Cardiac fibroblast (primary cell): Measurements from ENCODE around the gene ZFR2.
A peak's percentile ranks its signal among the peaks of the same experiment; 100 is the strongest.
"Not testable (repeated sequence)": the region's sequence is repeated elsewhere in the genome, so short reads cannot be mapped to it uniquely, and the experiment has no call there.

Source experiments
- DNase-seq, 2 donors: peaks; one replicate each; pipeline versions ENCODE4 v3.0.0 to v3.0.0-alpha.2; 2010; ENCODE audit warnings: low read depth in 2 of 2
- H3K4me3 ChIP-seq, 2 donors: replicated peaks in 1 of 2; 1 replicate in 1 of 2; 2 replicates in 1 of 2; pipeline ENCODE4 v1.5.1; 2011; ENCODE audit warnings: low read depth in 2 of 2, low read length in 2 of 2, mild to moderate bottlenecking in 2 of 2, moderate library complexity in 1 of 2
- TF ChIP-seq, protein P1 (sequence below): IDR thresholded peaks from one replicate; pipeline ENCODE4 v1.5.1; 2011; ENCODE audit warnings: low read depth, mild to moderate bottlenecking, low read length, inconsistent platforms

Gene ZFR2

GRCh38 chr19:3761382-3762129, 107.3 kb downstream of the ZFR2 start, which contains the start of gene APBA3:
Gene APBA3, minus strand, starts transcription at chr19:3761692. Its CDS starts 1,428 bp downstream, at chr19:3760264.
- TF ChIP-seq, protein P1, sequence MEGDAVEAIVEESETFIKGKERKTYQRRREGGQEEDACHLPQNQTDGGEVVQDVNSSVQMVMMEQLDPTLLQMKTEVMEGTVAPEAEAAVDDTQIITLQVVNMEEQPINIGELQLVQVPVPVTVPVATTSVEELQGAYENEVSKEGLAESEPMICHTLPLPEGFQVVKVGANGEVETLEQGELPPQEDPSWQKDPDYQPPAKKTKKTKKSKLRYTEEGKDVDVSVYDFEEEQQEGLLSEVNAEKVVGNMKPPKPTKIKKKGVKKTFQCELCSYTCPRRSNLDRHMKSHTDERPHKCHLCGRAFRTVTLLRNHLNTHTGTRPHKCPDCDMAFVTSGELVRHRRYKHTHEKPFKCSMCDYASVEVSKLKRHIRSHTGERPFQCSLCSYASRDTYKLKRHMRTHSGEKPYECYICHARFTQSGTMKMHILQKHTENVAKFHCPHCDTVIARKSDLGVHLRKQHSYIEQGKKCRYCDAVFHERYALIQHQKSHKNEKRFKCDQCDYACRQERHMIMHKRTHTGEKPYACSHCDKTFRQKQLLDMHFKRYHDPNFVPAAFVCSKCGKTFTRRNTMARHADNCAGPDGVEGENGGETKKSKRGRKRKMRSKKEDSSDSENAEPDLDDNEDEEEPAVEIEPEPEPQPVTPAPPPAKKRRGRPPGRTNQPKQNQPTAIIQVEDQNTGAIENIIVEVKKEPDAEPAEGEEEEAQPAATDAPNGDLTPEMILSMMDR, result peak; percentile 50
- DNase-seq, result peak; percentile 90 to 92
- peak within 1 kb of the TSS; percentile 78 to 85 for H3K4me3 ChIP-seq

DNA sequence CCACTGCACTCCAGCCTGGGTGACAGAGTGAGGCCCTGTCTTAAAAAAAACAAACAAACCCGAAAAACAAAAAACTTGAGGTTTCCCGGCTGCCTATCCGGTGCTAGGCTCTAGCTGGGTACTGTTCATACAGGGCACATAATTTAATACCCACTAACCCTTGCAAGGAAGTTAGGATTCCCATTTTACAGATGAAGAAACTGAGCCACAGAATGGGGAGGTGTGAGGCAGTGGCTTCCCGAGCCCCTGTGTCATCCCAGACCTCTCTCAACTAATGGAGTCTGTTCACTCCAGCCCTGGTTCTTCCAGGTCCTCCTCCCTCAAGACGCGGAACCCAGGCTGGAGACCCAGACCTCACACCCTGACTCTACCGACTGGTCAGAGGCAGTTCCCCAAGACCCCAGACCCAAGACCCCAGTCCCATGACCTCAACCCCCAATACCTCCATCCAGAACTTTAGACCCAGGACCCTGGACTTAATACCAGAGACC, 107.9 kb downstream of the ZFR2 start:
- peak; percentile 13 to 20 for DNase-seq
- peak overlapping the region; percentile 78 to 84 for H3K4me3 ChIP-seq
- TF ChIP-seq, protein P1, result no peak

- no peak for DNase-seq
- TF ChIP-seq, protein P1, result no peak
- no peak overlapping the region for H3K4me3 ChIP-seq
Observed at GRCh38 chr19:3759482-3760254, 109.2 kb downstream of the ZFR2 start.

- not testable (repeated sequence) for H3K4me3 ChIP-seq, DNase-seq
Observed at GRCh38 chr19:3758297-3758696, 110.5 kb downstream of the ZFR2 start.

- not testable (repeated sequence) for DNase-seq, H3K4me3 ChIP-seq
Observed at GRCh38 chr19:3757705-3758104, 111.1 kb downstream of the ZFR2 start.
